RKO (cell line): ENCODE data around the gene RAB37.

ENCODE experiments used
- DNase-seq: peaks from one replicate; pipeline ENCODE4 v3.0.0-alpha.2; 2016; ENCODE audit warnings: low spot score

RAB37 gene, protein sequence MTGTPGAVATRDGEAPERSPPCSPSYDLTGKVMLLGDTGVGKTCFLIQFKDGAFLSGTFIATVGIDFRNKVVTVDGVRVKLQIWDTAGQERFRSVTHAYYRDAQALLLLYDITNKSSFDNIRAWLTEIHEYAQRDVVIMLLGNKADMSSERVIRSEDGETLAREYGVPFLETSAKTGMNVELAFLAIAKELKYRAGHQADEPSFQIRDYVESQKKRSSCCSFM

DNA sequence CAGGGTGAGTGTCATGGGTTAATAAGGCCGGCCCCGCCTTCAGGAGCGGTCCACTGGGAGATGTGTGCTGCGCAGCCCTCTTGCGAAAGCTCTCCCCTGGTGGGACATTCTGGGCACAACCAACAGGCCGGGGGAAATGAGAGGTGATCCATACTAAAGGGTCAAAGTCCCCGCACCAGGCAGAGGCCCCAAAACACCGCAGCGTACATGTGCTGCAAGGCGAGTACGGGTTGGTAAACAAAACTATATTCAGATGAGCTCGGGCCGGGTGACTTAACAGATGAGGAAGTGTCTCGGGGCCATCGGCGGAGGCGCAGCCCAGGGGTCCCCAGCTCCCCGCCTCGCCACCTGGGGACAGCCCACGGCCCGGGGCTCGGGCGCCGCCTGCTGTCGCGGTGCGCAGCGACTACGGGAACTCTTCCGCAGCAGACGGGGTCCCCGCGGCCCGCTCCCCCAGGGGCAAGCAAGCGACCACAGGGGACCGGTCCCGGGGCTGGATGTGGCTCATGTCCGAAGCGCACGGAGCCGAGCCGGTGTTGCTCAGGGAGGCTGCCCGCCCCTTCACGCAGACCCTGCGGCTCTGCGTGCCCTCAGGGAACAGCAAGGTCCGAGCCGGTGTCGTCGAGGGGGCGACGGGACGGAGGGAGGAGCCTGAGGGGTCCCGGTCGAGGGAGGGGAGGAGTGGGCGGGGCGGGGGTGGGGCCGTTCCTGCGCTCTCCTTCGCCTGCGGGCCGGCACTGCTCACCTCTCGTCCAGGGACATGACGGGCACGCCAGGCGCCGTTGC, at the start of gene RAB37:
Gene RAB37, plus strand, starts transcription at position 744 of the 786 bp plus-strand sequence. Its CDS starts 17 bp downstream, at position 761.
- no peak for DNase-seq

- no peak for DNase-seq
These were observed 49.2 kb upstream of the RAB37 start for GRCh38 chr17:74687886-74688285.

GRCh38 chr17:74690409-74690825, 46.6 kb upstream of the RAB37 start:
- DNase-seq: peak; percentile 2

- DNase-seq: no peak
These were observed 45.9 kb upstream of the RAB37 start for GRCh38 chr17:74691151-74691550.

GRCh38 chr17:74694081-74694480, 43.0 kb upstream of the RAB37 start:
- DNase-seq: no peak

DNA sequence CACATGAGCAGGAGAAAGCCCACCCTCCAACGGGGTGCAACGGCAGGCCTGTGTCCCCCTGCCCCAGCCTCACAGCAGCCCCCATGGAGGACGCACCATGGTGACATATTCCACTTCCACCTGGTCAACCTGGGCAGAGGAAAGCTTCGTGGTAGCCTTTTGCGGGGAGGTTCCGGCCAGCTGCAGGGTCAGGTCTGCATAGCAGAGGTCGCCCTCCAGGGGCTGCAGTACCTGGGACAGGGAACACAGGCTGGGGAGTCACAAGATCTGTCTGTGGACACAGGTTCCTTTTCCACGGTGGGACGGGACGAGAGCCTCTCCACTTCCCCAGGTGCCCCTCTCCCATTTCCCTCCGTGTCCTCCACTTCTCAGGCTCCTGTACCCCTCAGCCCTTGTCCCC, 41.4 kb upstream of the RAB37 start:
- DNase-seq: no peak

DNA sequence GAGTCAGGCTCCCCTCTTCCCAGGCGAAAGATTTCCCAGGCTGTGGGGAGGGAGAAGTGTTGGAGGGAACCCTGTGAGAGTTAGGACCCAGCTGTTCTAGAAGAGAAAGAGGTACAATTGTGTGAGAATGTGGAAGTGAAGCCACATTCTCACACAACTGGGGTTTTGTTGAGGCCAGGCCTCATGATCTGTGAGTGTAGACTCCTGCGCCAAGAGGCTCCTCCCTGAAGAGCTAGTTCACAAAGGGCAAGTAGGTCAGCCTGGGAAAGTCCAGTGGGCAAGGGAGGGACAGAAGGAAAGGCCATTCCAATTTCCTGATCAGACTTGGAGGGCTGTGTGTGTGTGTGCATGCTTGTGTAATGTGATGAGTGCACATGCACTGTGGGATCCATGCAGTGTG, 39.5 kb upstream of the RAB37 start:
- no peak for DNase-seq

- no peak for DNase-seq
These were observed 39.0 kb upstream of the RAB37 start for GRCh38 chr17:74698069-74698468.

- DNase-seq: no peak
These were observed 37.8 kb upstream of the RAB37 start for GRCh38 chr17:74699236-74699635.

DNA sequence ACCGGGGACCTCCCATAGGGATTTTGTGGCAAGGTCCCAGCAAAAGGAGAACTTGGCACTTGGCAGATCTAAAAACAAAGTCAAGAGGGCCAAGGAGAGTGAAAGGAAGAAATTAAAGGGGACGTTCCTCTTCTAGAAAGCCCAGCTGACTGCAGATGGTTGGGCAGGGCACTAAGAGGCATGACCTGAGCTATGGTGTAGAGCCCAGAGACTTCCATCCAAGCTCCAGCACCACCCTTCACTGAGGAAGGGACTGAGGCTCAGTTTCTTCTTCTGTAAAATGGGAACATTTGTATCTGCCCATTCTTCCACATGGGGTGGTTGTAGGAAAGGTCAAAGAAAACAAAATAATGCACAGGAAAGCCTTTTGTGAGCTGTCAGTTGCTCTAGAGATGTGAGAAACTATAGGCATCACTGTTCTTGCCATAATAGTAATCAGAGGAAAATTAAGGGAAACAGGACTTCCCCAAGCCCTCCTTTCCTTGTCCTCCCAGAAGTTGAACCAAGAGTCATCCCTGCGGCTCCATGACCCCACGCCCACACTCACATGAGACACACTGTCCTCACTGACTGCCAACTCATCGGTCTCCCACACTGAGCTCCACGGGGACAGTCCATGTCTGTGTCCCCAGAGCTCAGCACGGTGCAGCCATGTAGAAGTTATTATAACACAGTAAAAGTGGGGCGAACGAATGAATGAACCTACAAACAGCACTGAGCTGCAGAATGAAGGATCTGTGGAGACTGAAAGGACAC, 34.8 kb upstream of the RAB37 start:
- DNase-seq: no peak

GRCh38 chr17:74703311-74703710, 33.7 kb upstream of the RAB37 start:
- no peak for DNase-seq

DNA sequence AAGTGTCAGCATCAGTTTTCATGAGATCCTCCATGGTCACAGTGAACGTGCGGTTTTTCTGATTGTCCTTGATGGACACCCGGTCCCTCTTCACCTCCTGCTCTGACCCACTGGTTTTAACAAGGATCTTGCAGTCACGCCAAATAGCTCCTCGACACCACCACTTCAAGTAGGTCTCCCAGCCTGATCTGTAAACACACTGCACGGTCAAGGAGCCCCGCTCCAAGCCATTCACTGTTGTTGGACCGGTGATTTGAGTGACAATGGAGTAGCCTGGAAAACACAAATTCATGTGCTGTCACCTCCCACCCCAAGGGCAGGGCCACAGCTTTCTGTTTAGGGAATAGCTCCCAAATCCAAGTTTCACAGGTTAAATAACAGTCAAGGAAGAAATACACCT, 32.5 kb upstream of the RAB37 start:
- DNase-seq: no peak

DNA sequence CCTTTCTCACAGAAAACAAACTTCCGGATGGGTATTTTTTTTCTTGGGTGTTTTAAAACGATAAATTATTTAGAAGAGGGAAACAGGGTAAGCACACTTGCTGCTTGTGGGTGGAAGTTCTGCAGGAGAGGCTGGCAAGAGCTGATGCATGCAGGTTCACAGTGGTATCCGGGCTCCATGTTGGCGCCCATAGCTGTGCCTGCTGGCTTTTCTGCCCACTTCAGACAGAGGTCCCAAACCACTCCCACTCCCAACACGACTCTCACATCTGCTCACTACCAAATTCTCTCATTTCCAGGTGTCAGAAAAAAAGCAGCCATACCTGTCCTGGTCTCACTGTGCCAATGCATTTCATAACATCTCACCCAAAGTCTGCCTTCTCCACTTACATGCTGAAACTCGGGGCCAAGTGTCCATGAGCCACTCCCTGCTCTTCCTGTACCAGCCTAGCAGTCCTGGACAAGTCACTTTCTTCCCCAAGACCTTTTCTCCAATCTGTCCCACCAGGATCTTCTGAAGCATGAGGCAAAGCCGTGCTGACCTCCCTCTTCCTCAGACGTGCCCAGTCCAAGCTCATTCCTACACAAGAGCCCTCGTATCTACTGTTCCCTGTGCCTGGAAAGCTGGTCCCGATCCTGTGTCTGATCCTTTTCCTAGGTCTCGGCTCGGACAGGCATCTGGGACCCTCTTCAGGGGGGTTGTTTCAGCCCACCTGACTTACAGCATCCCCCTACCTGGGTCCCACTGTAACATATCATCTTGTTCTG, 25.8 kb upstream of the RAB37 start:
- DNase-seq: no peak

GRCh38 chr17:74712301-74712700, 24.8 kb upstream of the RAB37 start:
- no peak for DNase-seq

DNA sequence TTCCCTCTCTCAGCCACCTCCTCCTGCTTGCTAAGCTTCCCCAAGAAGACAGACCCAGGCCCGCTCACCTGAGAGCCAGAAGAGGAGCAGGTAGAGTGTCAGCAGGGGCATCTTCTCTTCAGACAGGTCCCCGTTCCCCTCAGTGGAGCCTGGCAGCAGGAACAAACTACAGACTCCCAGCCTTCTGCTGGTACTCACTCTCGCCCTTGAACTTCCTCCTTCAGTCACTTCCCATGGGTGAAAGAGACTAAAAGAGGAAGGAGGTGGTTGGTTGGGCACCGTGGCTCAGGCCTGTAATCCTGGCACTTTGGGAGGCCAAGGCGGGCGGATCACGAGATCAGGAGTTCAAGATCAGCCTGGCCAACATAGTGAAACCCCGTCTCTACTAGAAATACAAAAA, 24.3 kb upstream of the RAB37 start, which contains the start of gene CD300LF:
Gene CD300LF, minus strand, starts transcription at position 168 of the 400 bp plus-strand sequence. Its CDS starts 57 bp downstream, at position 111.
- no peak for DNase-seq

GRCh38 chr17:74713171-74713755, 23.8 kb upstream of the RAB37 start:
- DNase-seq: no peak

DNA sequence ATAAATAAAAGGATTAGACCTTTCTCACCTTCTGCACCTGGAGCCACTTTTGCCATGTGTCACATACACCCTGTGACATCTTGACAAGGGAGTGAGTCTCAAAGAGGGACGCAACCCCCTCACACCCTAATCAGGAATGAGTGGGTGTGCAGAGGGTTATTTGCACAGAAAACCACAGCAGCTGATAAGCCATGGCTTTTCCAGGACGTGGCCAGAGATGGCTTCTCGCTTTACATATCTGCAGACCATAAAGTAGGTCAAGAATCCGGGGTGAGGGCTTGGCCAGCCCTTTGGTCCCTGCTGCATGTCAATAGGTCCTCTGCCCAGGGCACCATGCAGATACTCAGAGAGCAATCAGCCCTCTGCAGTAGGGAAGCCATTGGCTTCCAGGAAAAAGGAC, 21.9 kb upstream of the RAB37 start:
- no peak for DNase-seq

DNA sequence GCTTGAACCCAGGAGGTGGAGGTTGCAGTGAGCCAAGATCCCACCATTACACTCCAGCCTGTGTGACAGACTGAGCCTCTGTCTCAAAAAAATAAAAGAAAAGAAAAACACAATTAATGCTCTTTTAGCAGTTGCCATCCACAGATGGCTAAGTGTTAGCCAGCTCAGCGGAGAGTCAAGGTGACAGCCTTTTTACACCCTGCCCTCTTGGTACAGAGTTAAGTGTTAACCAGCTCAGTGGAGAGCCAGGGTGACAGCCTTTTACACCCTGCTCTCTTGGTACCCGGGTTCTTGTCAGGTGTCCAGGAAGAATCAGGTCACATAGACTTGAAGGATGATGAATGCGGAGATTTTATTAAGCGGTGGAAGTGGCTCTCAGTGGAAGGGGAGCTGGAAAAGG, 16.6 kb upstream of the RAB37 start:
- no peak for DNase-seq

- DNase-seq: no peak
These were observed 14.3 kb upstream of the RAB37 start for GRCh38 chr17:74722782-74723181.

DNA sequence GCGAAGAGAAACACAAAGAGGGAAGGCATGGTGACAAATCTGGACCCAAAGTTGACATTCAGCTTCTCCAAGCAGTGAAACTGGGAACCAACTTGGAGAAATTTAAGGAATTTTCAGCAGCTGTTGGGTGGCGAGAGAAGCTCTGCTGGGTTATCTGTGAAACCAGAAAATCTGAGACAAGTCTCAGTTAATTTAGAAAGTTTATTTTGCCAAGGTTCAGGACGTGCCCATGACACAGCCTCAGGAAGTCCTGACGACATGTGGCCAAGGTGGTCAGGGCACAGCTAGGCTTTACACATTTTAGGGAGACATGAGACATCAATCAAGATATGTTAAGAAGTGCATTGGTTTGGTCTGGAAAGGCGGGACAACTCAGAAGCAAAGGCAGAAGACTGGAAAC, 13.2 kb upstream of the RAB37 start:
- no peak for DNase-seq

DNA sequence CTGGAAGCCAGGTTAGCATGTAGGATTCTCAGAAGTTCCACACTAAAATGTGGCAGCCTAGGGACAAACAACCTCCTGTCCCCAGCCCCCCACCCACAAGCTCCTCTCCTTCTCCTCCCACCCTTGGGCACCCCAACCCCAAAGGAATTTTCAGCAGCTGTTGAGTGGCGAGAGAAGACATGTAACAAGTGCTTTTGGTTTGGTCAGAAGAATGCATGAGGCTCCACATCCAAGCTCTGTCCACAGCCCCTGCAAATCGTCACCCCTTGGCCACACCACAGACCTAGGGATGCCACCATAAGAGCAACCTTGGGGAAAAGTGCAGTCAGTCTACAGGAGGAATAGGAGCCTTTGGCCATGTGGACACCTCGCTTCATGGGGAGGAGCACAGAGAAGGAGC, 11.9 kb upstream of the RAB37 start:
- no peak for DNase-seq
